Measurements from ENCODE around the gene AARS2. TPM values are rescaled to one million over a fixed set of nuclear protein-coding genes. Genes with fewer than 3 reads are reported as not detected.
A peak's percentile ranks its signal among the peaks of the same experiment; 100 is the strongest.

The AARS2 gene
- total and polyA plus RNA-seq, 10 of the 15 experiments (the other 5 are each of a cell fraction or from before 2014, with no cell fraction given): 0.71 to 18.3 (median 12.7) TPM

DNA sequence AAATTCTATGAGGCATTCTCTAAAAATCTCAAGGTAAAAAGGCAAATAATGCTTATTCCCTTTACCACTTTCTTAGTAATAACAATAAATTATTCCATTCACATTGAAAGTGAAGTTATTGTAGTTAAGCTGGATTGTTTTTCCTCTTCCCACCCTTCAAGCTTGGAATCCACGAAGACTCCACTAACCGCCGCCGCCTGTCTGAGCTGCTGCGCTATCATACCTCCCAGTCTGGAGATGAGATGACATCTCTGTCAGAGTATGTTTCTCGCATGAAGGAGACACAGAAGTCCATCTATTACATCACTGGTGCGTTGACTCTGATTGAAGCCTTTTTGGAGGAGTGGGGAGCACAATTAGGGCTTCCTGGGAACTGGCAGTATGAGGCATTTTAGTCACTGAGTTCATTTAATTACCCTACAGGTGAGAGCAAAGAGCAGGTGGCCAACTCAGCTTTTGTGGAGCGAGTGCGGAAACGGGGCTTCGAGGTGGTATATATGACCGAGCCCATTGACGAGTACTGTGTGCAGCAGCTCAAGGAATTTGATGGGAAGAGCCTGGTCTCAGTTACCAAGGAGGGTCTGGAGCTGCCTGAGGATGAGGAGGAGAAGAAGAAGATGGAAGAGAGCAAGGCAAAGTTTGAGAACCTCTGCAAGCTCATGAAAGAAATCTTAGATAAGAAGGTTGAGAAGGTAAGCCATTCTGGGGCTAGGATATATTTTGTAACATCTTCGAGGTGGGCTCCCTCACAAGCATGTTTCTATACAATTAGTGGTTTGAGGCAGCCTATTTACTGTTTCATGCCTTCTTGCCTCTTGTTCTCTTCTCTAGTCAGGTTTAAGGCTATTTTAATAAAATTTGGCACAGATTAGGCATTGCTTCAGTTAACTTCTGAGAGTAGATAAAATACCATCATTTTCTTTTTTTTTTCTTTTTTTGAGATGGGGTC is 61.3 kb downstream of the AARS2 start (continued):
- TF ChIP-seq ZBTB33 (IDR thresholded peaks at IDR 0.05) (no peak), RBBP5 (conservative IDR thresholded peaks at IDR 0.05) (no peak), NR2C1 (IDR thresholded peaks at IDR 0.05) (no peak), ZBED1 (IDR thresholded peaks at IDR 0.05; ENCODE audit: borderline replicate concordance) (0 out of 2 replicates have a peak, but pooled peaks have one; percentile 21), LARP7 (IDR thresholded peaks at IDR 0.05) (no peak), KLF5 (IDR thresholded peaks at IDR 0.05; ENCODE audit: partially characterized antibody) (no peak), RFX5 (IDR thresholded peaks at IDR 0.05; ENCODE audit: low read depth, low read length) (no peak), RCOR1 (conservative IDR thresholded peaks at IDR 0.05; ENCODE audit: low read depth, low read length) (no peak), ETV6 (conservative IDR thresholded peaks at IDR 0.05 in 1 of 2, IDR thresholded peaks at IDR 0.05 in 1 of 2; ENCODE audit: borderline replicate concordance in 1 of 2, low read depth in 1 of 2) (no peak), CUX1 (IDR thresholded peaks at IDR 0.05; ENCODE audit: insufficient replicate concordance, low read depth, low read length) (no peak), TCF12 (IDR thresholded peaks at IDR 0.05; ENCODE audit: low read depth, low read length) (no peak), SMAD5 (IDR thresholded peaks at IDR 0.05; ENCODE audit: low read depth) (no peak), ZNF24 (IDR thresholded peaks at IDR 0.05) (no peak), PML (IDR thresholded peaks at IDR 0.05; ENCODE audit: low read length) (no peak), BACH1 (IDR thresholded peaks at IDR 0.05; ENCODE audit: borderline replicate concordance) (no peak; the same call in 1 of the 2 replicates), JUND (IDR thresholded peaks at IDR 0.05; ENCODE audit: low read depth, low read length) (no peak), ATF2 (IDR thresholded peaks at IDR 0.05; ENCODE audit: low read length) (0 out of 2 replicates have a peak, but pooled peaks have one; percentile 11), POLR2AphosphoS5 (IDR thresholded peaks at IDR 0.05; ENCODE audit: low read length) (peak; percentile 43; the same call in 1 of the 2 replicates)
- TF ChIP-seq, protein P1, sequence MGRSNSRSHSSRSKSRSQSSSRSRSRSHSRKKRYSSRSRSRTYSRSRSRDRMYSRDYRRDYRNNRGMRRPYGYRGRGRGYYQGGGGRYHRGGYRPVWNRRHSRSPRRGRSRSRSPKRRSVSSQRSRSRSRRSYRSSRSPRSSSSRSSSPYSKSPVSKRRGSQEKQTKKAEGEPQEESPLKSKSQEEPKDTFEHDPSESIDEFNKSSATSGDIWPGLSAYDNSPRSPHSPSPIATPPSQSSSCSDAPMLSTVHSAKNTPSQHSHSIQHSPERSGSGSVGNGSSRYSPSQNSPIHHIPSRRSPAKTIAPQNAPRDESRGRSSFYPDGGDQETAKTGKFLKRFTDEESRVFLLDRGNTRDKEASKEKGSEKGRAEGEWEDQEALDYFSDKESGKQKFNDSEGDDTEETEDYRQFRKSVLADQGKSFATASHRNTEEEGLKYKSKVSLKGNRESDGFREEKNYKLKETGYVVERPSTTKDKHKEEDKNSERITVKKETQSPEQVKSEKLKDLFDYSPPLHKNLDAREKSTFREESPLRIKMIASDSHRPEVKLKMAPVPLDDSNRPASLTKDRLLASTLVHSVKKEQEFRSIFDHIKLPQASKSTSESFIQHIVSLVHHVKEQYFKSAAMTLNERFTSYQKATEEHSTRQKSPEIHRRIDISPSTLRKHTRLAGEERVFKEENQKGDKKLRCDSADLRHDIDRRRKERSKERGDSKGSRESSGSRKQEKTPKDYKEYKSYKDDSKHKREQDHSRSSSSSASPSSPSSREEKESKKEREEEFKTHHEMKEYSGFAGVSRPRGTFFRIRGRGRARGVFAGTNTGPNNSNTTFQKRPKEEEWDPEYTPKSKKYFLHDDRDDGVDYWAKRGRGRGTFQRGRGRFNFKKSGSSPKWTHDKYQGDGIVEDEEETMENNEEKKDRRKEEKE (IDR thresholded peaks at IDR 0.05): no peak
